K562 (cell line): ENCODE measurements around the gene WDFY2. TPM values are rescaled to one million over a fixed set of nuclear protein-coding genes. Genes with fewer than 3 reads are reported as not detected.

Experiments
- BRCA1 ChIP-seq, 2 experiments: fragments of 450-650 bp in 1 of 2; sonication (generic) in 1 of 2; formaldehyde crosslinking in 1 of 2; IDR thresholded peaks; 2 replicates each; pipeline versions ENCODE4 v1.5.0 to v1.6.1; 2017 to 2020; ENCODE audit warnings: mild to moderate bottlenecking in 1 of 2, missing genetic modification reagents in 1 of 2
- HNRNPH1 ChIP-seq: fragments of 200-400 bp; formaldehyde crosslinking; optimal IDR thresholded peaks from 2 replicates; pipeline ENCODE3; 2017; ENCODE audit warnings: low read depth, mild to moderate bottlenecking, low read length, moderate library complexity
- KLF16 ChIP-seq: IDR thresholded peaks from 2 replicates; pipeline ENCODE4 v1.6.1; 2016; ENCODE audit warnings: antibody characterized with exemption
- MED1 ChIP-seq: sonication (generic); formaldehyde crosslinking; IDR thresholded peaks from 2 replicates; pipeline ENCODE4 v1.8.1; 2023; ENCODE audit warnings: missing genetic modification reagents, borderline replicate concordance
- NCOR1 ChIP-seq: fragments of 450-650 bp; IDR thresholded peaks from 2 replicates; pipeline ENCODE4 v1.6.1; 2016; ENCODE audit warnings: mild to moderate bottlenecking, moderate library complexity
- TBP ChIP-seq: optimal IDR thresholded peaks from 2 replicates; pipeline ENCODE3; 2011; ENCODE audit warnings: low read depth, low read length, improper control_type of control experiment
- ZNF133 ChIP-seq: fragments of 250-450 bp; sonication (Bioruptor Pico); IDR thresholded peaks from 2 replicates; pipeline ENCODE4 v1.4.0; 2020; ENCODE audit warnings: mild to moderate bottlenecking
- polyA plus RNA-seq, 8 experiments: library from polyadenylated mRNA; depleted of rRNA in 4 of 8; stranded (reverse) in 5 of 8; unstranded in 3 of 8; fragments of >200 nt; fragmentation: Nextera tagmentation in 2 of 8; fragmentation: Illumina TruSeq in 1 of 8; extraction: Ambion mirVana in 2 of 8; extraction: Trizol in 1 of 8; gene quantifications; 2 replicates each; pipeline versions ENCODE4 v1.2.1 to v1.2.3, GENCODE V29; 2011 to 2014; ENCODE audit warnings: inconsistent platforms in 1 of 8, missing spikeins in 1 of 8
- total RNA-seq, 7 experiments: library from RNA; depleted of rRNA in 6 of 7; stranded (reverse); fragments of >200 nt in 6 of 7; fragmentation: Illumina TruSeq in 2 of 7; extraction: Trizol in 2 of 7; gene quantifications; 2 replicates each; pipeline versions ENCODE4 v1.2.1 to v1.2.3, GENCODE V29; 2011 to 2021; ENCODE audit warnings: low replicate concordance in 1 of 7
- TF ChIP-seq, protein P1 (sequence below): IDR thresholded peaks from 2 replicates; pipeline ENCODE4 v1.6.1; 2011; ENCODE audit warnings: borderline replicate concordance, low read depth, mild to moderate bottlenecking, moderate library complexity, low read length; ENCODE audit not compliant: insufficient read depth, poor library complexity, severe bottlenecking
- TF ChIP-seq, protein P2 (sequence below): fragments of 450-650 bp; formaldehyde crosslinking; conservative IDR thresholded peaks from 2 replicates; pipeline ENCODE4 v1.4.0; 2022; ENCODE audit warnings: mild to moderate bottlenecking, missing genetic modification characterization
- TF ChIP-seq, protein P3 (sequence below): fragments of 200-800 bp; sonication (Bioruptor generic); IDR thresholded peaks from 2 replicates; pipeline ENCODE4 v1.6.1; 2016; ENCODE audit warnings: missing genetic modification characterization, missing compliant biosample characterization
- TF ChIP-seq, protein P4 (sequence below): sonication (generic); formaldehyde crosslinking; IDR thresholded peaks from 2 replicates; pipeline ENCODE4 v1.8.0; 2022; ENCODE audit warnings: missing genetic modification reagents, mild to moderate bottlenecking, borderline replicate concordance
- TF ChIP-seq, protein P5 (sequence below): IDR thresholded peaks from 3 replicates; pipeline ENCODE4 v1.6.1; 2011; ENCODE audit warnings: borderline replicate concordance, mild to moderate bottlenecking, moderate library complexity; ENCODE audit not compliant: insufficient read length; ENCODE audit errors: extremely low read depth

The WDFY2 gene
- total and polyA plus RNA-seq, 9 of the 15 experiments (the other 6 are each of a cell fraction or from before 2014, with no cell fraction given), result 0.66 to 6.4 (median 4.4) TPM

DNA sequence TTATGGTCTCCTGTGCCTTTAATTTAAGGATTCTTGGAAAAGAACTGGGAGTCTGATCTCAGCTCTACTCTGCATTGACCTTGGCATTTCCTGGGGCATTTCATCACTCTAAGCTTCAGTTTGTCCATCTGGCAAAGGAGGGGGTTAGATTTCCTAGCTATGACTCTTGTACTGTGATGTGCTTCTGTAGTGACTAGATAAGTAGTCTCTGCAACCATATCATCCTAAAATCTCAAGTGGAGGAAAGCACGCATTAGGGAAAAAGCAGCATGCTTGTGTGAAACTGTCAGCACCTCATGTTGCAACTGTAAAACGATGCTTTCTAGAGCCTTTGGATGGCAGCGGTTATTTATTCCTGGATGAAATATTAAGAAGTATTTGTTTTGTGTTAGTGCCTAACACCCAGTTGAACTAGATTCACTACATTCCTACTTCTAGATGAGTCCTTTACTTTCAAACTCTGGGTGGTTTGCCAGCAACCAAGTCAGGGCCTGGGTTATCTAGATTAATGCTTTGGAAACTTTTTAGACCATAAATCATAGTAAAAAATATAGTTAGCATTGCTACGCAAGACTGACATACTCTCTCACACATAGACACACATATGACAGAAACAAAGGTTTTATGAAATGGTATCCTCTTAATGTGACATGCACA is 6.8 kb downstream of the WDFY2 start (continued):
- TF ChIP-seq, protein P1, sequence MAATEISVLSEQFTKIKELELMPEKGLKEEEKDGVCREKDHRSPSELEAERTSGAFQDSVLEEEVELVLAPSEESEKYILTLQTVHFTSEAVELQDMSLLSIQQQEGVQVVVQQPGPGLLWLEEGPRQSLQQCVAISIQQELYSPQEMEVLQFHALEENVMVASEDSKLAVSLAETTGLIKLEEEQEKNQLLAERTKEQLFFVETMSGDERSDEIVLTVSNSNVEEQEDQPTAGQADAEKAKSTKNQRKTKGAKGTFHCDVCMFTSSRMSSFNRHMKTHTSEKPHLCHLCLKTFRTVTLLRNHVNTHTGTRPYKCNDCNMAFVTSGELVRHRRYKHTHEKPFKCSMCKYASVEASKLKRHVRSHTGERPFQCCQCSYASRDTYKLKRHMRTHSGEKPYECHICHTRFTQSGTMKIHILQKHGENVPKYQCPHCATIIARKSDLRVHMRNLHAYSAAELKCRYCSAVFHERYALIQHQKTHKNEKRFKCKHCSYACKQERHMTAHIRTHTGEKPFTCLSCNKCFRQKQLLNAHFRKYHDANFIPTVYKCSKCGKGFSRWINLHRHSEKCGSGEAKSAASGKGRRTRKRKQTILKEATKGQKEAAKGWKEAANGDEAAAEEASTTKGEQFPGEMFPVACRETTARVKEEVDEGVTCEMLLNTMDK, result no peak
- no peak for TF ChIP-seq BRCA1 (IDR thresholded peaks at IDR 0.05)
- no peak for TF ChIP-seq BRCA1 (CRISPR knock-in tag; IDR thresholded peaks at IDR 0.05)
- no peak for TF ChIP-seq MED1 (CRISPR knock-in tag)
- TF ChIP-seq, protein P2, sequence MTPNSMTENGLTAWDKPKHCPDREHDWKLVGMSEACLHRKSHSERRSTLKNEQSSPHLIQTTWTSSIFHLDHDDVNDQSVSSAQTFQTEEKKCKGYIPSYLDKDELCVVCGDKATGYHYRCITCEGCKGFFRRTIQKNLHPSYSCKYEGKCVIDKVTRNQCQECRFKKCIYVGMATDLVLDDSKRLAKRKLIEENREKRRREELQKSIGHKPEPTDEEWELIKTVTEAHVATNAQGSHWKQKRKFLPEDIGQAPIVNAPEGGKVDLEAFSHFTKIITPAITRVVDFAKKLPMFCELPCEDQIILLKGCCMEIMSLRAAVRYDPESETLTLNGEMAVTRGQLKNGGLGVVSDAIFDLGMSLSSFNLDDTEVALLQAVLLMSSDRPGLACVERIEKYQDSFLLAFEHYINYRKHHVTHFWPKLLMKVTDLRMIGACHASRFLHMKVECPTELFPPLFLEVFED (CRISPR knock-in tag), result no peak
- TF ChIP-seq KLF16, result peak; percentile 81
- TF ChIP-seq, protein P3, sequence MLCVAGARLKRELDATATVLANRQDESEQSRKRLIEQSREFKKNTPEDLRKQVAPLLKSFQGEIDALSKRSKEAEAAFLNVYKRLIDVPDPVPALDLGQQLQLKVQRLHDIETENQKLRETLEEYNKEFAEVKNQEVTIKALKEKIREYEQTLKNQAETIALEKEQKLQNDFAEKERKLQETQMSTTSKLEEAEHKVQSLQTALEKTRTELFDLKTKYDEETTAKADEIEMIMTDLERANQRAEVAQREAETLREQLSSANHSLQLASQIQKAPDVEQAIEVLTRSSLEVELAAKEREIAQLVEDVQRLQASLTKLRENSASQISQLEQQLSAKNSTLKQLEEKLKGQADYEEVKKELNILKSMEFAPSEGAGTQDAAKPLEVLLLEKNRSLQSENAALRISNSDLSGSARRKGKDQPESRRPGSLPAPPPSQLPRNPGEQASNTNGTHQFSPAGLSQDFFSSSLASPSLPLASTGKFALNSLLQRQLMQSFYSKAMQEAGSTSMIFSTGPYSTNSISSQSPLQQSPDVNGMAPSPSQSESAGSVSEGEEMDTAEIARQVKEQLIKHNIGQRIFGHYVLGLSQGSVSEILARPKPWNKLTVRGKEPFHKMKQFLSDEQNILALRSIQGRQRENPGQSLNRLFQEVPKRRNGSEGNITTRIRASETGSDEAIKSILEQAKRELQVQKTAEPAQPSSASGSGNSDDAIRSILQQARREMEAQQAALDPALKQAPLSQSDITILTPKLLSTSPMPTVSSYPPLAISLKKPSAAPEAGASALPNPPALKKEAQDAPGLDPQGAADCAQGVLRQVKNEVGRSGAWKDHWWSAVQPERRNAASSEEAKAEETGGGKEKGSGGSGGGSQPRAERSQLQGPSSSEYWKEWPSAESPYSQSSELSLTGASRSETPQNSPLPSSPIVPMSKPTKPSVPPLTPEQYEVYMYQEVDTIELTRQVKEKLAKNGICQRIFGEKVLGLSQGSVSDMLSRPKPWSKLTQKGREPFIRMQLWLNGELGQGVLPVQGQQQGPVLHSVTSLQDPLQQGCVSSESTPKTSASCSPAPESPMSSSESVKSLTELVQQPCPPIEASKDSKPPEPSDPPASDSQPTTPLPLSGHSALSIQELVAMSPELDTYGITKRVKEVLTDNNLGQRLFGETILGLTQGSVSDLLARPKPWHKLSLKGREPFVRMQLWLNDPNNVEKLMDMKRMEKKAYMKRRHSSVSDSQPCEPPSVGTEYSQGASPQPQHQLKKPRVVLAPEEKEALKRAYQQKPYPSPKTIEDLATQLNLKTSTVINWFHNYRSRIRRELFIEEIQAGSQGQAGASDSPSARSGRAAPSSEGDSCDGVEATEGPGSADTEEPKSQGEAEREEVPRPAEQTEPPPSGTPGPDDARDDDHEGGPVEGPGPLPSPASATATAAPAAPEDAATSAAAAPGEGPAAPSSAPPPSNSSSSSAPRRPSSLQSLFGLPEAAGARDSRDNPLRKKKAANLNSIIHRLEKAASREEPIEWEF (CRISPR knock-in tag), result no peak
- TF ChIP-seq, protein P4, sequence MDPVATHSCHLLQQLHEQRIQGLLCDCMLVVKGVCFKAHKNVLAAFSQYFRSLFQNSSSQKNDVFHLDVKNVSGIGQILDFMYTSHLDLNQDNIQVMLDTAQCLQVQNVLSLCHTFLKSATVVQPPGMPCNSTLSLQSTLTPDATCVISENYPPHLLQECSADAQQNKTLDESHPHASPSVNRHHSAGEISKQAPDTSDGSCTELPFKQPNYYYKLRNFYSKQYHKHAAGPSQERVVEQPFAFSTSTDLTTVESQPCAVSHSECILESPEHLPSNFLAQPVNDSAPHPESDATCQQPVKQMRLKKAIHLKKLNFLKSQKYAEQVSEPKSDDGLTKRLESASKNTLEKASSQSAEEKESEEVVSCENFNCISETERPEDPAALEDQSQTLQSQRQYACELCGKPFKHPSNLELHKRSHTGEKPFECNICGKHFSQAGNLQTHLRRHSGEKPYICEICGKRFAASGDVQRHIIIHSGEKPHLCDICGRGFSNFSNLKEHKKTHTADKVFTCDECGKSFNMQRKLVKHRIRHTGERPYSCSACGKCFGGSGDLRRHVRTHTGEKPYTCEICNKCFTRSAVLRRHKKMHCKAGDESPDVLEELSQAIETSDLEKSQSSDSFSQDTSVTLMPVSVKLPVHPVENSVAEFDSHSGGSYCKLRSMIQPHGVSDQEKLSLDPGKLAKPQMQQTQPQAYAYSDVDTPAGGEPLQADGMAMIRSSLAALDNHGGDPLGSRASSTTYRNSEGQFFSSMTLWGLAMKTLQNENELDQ (CRISPR knock-in tag), result no peak
- TF ChIP-seq, protein P5, sequence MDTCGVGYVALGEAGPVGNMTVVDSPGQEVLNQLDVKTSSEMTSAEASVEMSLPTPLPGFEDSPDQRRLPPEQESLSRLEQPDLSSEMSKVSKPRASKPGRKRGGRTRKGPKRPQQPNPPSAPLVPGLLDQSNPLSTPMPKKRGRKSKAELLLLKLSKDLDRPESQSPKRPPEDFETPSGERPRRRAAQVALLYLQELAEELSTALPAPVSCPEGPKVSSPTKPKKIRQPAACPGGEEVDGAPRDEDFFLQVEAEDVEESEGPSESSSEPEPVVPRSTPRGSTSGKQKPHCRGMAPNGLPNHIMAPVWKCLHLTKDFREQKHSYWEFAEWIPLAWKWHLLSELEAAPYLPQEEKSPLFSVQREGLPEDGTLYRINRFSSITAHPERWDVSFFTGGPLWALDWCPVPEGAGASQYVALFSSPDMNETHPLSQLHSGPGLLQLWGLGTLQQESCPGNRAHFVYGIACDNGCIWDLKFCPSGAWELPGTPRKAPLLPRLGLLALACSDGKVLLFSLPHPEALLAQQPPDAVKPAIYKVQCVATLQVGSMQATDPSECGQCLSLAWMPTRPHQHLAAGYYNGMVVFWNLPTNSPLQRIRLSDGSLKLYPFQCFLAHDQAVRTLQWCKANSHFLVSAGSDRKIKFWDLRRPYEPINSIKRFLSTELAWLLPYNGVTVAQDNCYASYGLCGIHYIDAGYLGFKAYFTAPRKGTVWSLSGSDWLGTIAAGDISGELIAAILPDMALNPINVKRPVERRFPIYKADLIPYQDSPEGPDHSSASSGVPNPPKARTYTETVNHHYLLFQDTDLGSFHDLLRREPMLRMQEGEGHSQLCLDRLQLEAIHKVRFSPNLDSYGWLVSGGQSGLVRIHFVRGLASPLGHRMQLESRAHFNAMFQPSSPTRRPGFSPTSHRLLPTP, result no peak
- TF ChIP-seq ZNF133, result no peak
- peak; percentile 83 for TF ChIP-seq NCOR1
- no peak for TF ChIP-seq HNRNPH1
- no peak for TF ChIP-seq TBP
